ENCODE results near the gene HNF1B. TPM values are rescaled to one million over a fixed set of nuclear protein-coding genes. Genes with fewer than 3 reads are reported as not detected.
A peak's percentile ranks its signal among the peaks of the same experiment; 100 is the strongest.

HNF1B gene
- total RNA-seq, 2 donors from 2014 or later, result 22.3 to 37.6 TPM

DNA sequence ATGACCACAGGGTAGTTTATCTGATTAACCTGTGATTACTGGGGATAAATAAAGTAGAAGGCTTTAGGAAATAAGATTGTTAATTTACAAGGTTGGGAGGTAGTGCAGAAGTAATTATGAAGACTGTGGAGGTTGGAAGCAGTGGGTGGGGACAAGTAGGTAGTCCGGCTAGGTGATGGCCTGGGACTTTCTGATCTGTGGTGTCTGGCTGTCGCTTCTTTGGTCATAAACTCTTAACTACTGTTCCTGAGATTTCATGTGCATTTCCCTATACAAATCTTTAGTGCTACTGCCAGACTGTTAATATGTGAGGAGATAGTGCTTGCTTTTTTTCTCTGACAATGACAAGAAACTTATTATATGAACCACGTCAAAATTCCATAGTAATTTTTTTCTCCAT lies 19.5 kb upstream of the HNF1B start:
- Histone ChIP-seq H3K9me3 (no peaks in the 10 kb centered on the region), H3K27ac (peak overlapping the region in 2 of 4 donors; percentile 52 to 54), H3K4me3 (no peak overlapping the region), H3K27me3 (no peaks in the 10 kb centered on the region), H3K4me1 (peaks cover 18% of the 10 kb centered on the region), H3K36me3 (replicated peaks in 1 of 2; ENCODE audit: insufficient read depth in 1 of 2, low read depth in 2 of 2) (no peaks in the 10 kb centered on the region)
- TF ChIP-seq, protein P1, sequence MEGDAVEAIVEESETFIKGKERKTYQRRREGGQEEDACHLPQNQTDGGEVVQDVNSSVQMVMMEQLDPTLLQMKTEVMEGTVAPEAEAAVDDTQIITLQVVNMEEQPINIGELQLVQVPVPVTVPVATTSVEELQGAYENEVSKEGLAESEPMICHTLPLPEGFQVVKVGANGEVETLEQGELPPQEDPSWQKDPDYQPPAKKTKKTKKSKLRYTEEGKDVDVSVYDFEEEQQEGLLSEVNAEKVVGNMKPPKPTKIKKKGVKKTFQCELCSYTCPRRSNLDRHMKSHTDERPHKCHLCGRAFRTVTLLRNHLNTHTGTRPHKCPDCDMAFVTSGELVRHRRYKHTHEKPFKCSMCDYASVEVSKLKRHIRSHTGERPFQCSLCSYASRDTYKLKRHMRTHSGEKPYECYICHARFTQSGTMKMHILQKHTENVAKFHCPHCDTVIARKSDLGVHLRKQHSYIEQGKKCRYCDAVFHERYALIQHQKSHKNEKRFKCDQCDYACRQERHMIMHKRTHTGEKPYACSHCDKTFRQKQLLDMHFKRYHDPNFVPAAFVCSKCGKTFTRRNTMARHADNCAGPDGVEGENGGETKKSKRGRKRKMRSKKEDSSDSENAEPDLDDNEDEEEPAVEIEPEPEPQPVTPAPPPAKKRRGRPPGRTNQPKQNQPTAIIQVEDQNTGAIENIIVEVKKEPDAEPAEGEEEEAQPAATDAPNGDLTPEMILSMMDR (IDR thresholded peaks at IDR 0.05), result no peak
- no peak for TF ChIP-seq POLR2A (IDR thresholded peaks at IDR 0.05)
- intact Hi-C loops (cut with DNase I), result no loop called here
- DNase-seq (no peak), ATAC-seq (no peak)
- 26 to 33% methylated on average over 3 of the region's 3 CpGs for WGBS, 2 donors

- Histone ChIP-seq H3K36me3 (replicated peaks in 1 of 2; ENCODE audit: insufficient read depth in 1 of 2, low read depth in 2 of 2) (no peaks in the 10 kb centered on the region), H3K27me3 (no peaks in the 10 kb centered on the region), H3K4me1 (peaks cover 18% of the 10 kb centered on the region), H3K9me3 (no peaks in the 10 kb centered on the region), H3K27ac (no peak overlapping the region), H3K4me3 (no peak overlapping the region)
- DNase-seq (no peak), ATAC-seq (no peak)
- WGBS, 2 donors, result 58 to 66% methylated on average over 7 of the region's 7 CpGs
- intact Hi-C loops (cut with DNase I), result no loop called here
- no peak for TF ChIP-seq POLR2A (IDR thresholded peaks at IDR 0.05)
- TF ChIP-seq, protein P1 (IDR thresholded peaks at IDR 0.05), result no peak
Measured at GRCh38 chr17:37762666-37763065, 17.8 kb upstream of the HNF1B start.

GRCh38 chr17:37761961-37762360 lies 17.1 kb upstream of the HNF1B start:
- H3K27me3 ChIP-seq, result no peaks in the 10 kb centered on the region
- WGBS, 2 donors, result 94 to 95% methylated on average over 4 of the region's 4 CpGs
- no peaks in the 10 kb centered on the region for H3K9me3 ChIP-seq
- H3K4me1 ChIP-seq, result peaks cover 18% of the 10 kb centered on the region
- H3K27ac ChIP-seq, result no peak overlapping the region
- no peaks in the 10 kb centered on the region for H3K36me3 ChIP-seq (replicated peaks in 1 of 2; ENCODE audit: insufficient read depth in 1 of 2, low read depth in 2 of 2)
- intact Hi-C loops (cut with DNase I), result no loop called here
- DNase-seq, result no peak
- TF ChIP-seq POLR2A (IDR thresholded peaks at IDR 0.05), result no peak
- TF ChIP-seq, protein P1 (IDR thresholded peaks at IDR 0.05), result no peak
- no peak overlapping the region for H3K4me3 ChIP-seq
- no peak for ATAC-seq

DNA sequence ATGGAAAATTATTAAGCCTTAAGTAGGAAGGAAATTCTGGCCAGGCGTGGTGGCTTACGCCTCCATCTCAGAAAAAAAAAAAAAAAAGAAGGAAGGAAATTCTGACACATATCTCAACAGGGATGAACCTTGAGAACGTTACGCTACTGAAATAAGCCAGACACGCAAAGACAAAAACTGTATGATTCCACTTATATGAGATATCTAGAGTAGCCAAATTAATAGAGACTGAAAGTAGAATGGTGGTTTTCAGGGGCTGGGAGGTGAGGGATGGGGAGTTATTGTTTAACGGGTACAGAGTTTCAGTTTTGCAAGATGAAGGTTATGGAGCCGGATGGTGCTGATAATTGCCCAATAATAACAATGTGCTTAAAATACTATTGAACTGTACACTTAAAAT lies 16.2 kb upstream of the HNF1B start:
- Histone ChIP-seq H3K27ac (no peak overlapping the region), H3K4me1 (peaks cover 17% of the 10 kb centered on the region), H3K36me3 (replicated peaks in 1 of 2; ENCODE audit: insufficient read depth in 1 of 2, low read depth in 2 of 2) (no peaks in the 10 kb centered on the region), H3K9me3 (no peaks in the 10 kb centered on the region), H3K27me3 (no peaks in the 10 kb centered on the region), H3K4me3 (no peak overlapping the region)
- ATAC-seq (no peak), DNase-seq (no peak)
- TF ChIP-seq, protein P1 (IDR thresholded peaks at IDR 0.05), result no peak
- TF ChIP-seq POLR2A (IDR thresholded peaks at IDR 0.05), result no peak
- 68 to 71% methylated on average over 7 of the region's 7 CpGs for WGBS, 2 donors
- intact Hi-C loops (cut with DNase I), result no loop called here

DNA sequence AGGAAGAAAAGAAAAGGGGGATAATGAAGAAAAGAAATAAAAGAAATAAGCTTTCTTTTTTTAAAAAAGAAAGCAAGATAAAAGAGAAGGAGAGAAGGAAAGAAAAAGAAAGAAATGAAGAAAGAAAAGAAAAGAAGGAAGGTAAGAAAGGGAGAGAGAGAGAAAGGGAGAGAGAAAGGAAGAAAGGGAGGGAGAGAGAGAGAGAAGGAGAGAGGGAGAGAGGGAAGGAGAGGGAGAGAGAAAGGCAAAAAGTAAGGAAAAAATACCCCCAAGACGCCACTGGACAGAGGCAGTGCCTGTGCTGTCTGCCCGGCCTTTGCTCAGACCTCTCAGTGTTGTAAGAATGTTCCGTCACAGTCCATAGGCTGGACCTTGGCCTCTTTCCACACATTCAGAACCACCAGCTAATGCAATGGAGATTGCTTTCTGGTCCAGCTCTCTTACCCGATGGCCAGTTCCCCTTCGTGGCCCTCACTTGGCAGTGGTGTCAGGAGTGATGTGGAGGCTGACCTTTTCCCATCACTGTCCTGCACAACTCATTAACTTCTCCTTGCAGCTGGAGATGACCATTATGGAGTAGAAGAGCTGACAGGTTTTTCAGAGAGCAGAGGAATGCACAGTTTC lies 14.3 kb upstream of the HNF1B start:
- 67 to 76% methylated on average over 5 of the region's 5 CpGs for WGBS, 2 donors
- intact Hi-C loops (cut with DNase I), result loop anchor here (10.0 kb wide), 1 partner anchor 54 kb away; no protein-coding TSS in a partner anchor
- no peak for TF ChIP-seq POLR2A (IDR thresholded peaks at IDR 0.05)
- TF ChIP-seq, protein P1 (IDR thresholded peaks at IDR 0.05), result no peak
- H3K36me3 ChIP-seq (replicated peaks in 1 of 2; ENCODE audit: insufficient read depth in 1 of 2, low read depth in 2 of 2), result no peaks in the 10 kb centered on the region
- no peak for ATAC-seq
- no peak overlapping the region for H3K27ac ChIP-seq
- no peaks in the 10 kb centered on the region for H3K9me3 ChIP-seq
- H3K4me1 ChIP-seq, result peaks cover under 1% of the 10 kb centered on the region
- H3K27me3 ChIP-seq, result no peaks in the 10 kb centered on the region
- DNase-seq, result no peak
- H3K4me3 ChIP-seq, result no peak overlapping the region
